H54 (cell line): ENCODE measurements around the gene IGDCC3.

Experiments
- DNase-seq: peaks from one replicate; pipeline ENCODE4 v3.0.0; 2011; ENCODE audit warnings: low spot score, mixed read lengths; ENCODE audit not compliant: insufficient read length
- FAIRE-seq: peaks from 3 replicates; lab custom pipeline; 2011; peaks lifted over from hg19 to GRCh38; lab: Jason Lieb, UNC
- POLR2A ChIP-seq: IDR thresholded peaks from 2 replicates; pipeline ENCODE4 v1.6.1; 2011; ENCODE audit warnings: low read depth, mild to moderate bottlenecking, low read length

IGDCC3 gene

DNA sequence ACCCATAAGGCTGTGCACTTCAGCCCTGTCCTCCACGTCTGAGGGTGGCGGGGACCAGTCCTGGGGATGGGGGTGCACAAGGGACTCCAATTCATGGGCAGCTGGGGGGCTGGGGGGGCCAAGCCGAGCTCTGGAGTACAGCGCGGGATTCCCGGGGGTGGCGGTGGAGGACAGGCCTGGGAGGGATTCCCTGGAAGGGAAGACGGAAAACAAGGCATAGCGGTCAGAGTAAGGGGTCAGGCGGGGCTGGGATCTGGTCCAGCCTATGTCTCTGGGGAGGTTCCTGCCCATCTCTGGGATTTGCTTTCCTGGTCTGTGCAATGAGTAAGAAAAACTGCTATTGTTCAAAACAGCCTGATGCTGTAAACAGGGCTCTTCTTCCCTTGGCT lies 8.1 kb upstream of the IGDCC3 start:
- FAIRE-seq, result no peak
- no peak for TF ChIP-seq POLR2A
- DNase-seq, result no peak

- no peak for FAIRE-seq
- peak; percentile 77 for DNase-seq
- TF ChIP-seq POLR2A, result 0 out of 2 replicates have a peak, but pooled peaks have one; percentile 10
Measured at GRCh38 chr15:65384895-65385869, 7.4 kb upstream of the IGDCC3 start.

GRCh38 chr15:65384505-65384894 lies 6.7 kb upstream of the IGDCC3 start:
- TF ChIP-seq POLR2A, result no peak
- DNase-seq (no peak), FAIRE-seq (no peak)

- DNase-seq, result no peak
- no peak for FAIRE-seq
- TF ChIP-seq POLR2A, result no peak
Measured at GRCh38 chr15:65383991-65384390, 6.2 kb upstream of the IGDCC3 start.

DNA sequence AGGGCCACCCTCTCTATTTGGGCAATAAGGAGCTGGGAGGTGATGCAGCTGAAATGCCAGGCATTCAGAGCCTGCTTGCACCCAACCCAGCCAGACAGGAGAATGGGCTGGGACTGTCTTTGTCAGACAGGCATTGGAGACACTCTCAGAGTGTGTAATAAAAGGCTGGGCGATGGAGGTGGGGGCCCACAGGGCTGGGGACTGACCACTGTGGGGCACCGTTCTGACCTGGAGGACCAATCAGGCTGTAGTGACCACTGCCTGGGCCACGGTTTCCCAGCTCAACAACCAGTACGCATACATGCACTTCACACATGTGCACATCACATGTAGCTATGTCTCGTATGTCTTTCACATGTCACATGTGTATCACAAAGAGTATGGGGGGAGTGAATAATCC lies 5.7 kb upstream of the IGDCC3 start:
- DNase-seq (no peak), FAIRE-seq (no peak)
- no peak for TF ChIP-seq POLR2A

DNA sequence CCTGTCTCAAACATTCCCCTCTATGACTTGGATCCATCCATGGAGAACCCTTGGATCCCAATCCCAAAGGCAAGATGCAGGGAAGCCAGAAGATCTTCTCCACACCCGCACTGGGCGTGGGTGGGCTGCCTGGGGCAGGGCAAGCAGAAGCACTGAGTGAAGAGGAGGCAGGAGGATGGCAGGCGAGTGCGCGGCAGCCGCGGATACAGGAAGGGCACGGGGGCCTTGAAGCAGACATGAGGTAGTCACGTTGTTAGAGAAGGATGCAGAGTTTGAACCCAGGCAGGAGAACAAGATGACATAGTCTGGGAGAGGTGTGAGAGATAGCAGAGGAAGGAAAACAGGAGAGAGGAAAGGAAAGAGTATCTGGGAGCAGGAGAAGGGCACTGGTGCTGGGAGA lies 5.1 kb upstream of the IGDCC3 start:
- no peak for TF ChIP-seq POLR2A
- FAIRE-seq (no peak), DNase-seq (no peak)

GRCh38 chr15:65382146-65382491 lies 4.3 kb upstream of the IGDCC3 start:
- DNase-seq, result no peak
- FAIRE-seq, result no peak
- TF ChIP-seq POLR2A, result no peak

GRCh38 chr15:65381445-65382145 lies 3.8 kb upstream of the IGDCC3 start:
- no peak for TF ChIP-seq POLR2A
- FAIRE-seq (no peak), DNase-seq (no peak)

DNA sequence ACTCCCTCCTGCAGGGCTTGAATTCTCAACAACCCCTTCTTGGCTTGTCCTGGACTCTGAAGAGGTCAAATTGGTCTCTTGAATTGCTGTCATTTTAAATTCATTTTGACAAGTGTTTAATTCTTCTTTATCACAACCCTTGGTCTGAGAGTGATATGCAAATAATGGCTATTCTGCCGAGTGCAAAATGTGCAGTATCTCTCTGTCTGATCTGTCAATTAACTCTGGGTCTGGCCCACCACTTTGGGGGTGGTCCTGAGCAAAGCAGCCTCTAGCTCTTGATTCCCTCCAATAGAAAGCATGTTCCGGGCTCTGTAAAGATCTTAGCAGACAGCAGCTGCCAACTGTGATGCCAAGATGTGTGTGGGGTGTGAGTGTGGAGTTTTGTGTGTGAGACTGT lies 2.2 kb upstream of the IGDCC3 start:
- FAIRE-seq, result no peak
- DNase-seq, result no peak
- TF ChIP-seq POLR2A, result no peak

DNA sequence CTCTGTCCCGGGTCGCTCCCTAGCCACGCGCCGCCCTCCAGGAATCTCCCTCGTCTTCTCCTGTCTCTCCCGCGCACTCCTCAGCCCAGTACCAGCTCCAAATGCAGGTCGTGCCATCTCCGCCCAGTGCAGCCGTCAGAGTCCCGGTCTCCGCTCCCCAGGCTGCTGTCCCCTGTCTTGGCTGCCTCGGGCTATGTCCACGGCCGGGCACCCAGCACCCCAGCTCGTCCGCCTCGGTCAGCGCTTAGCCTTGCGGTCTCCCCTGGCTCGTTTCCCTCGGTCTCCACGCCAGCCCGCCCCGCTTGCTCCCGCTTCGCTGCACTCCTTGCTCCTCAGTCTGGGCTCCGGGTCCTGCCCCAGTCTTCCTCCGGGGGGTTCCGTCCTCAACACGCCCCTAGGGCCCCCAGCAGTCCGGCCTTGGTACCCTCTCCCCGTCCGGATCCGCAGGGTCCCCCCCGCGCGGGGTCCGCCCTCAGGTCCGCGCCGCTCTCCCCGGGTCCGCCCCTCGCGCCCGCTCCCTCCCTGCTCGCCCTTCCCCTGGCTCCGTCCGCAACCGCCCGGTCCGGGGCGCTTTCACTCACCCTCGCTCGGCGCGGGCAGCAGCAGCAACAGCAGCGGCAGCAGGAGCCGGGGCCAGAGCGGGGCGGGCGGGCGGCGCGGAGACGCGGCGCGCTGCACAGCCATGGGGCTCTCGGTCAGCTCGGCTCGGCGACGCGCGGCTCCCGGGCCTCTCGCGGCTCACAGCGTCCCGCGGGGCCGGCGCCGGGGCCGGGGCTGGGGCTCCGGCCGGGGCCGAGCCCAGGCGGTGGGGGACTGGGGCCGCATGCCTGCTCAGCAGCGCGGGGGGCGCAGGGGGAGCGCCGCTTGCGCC lies 462 bp downstream of the IGDCC3 start:
- TF ChIP-seq POLR2A, result no peak
- no peak for DNase-seq
- FAIRE-seq, result no peak

DNA sequence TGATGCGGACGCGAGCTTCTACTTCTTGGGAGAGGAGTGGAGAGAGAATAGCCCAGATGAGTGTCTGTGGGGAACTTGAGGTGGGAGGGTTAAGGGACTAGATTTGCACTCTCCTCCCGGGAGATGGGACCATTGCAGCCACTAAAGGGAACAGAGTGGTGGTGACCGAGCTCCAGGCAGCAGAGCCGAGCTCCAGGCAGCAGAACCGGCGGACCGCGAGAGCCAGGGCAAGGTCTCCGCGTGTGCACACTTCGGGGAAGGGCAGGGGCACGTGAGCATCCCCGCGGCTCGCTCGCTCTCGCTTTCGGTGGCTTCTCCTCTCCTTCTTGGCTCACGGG lies 1.1 kb downstream of the IGDCC3 start:
- FAIRE-seq (no peak), DNase-seq (no peak)
- TF ChIP-seq POLR2A, result no peak

DNA sequence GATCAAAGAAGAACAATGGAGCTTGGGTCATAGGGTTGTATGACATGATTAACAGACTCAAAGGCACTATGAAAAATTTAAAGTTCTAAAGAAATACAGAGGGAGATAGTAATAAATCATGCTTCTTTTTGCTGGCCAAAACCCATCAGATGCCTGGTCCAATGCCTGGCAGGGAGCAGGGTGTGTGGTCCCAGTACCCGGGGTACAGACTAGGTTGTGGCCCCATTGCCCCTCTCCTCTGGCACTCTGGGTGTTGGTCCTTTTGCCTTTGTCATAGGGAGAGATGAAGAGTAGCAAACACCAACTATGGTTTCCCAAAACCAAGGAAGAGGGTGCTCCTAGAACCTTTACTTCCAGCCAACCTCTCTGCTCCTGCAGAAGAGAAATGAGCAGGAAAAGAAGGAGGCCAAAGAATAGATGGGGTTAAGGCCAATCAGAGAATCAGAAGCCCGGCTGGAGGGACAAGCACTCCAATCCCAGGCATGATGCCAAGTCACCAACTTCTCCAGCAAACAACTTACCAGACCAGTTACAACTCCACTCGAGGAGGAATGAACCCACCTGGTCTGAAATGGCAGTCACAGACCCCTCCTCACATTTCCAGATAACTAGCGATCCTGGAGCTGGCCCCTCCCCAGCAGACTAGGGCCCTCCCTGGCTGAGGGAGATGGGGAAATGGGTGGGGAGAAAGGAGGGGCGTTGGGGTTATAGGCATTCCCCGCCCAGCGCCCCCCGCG lies 1.8 kb downstream of the IGDCC3 start:
- no peak for TF ChIP-seq POLR2A
- DNase-seq, result no peak
- no peak for FAIRE-seq

DNA sequence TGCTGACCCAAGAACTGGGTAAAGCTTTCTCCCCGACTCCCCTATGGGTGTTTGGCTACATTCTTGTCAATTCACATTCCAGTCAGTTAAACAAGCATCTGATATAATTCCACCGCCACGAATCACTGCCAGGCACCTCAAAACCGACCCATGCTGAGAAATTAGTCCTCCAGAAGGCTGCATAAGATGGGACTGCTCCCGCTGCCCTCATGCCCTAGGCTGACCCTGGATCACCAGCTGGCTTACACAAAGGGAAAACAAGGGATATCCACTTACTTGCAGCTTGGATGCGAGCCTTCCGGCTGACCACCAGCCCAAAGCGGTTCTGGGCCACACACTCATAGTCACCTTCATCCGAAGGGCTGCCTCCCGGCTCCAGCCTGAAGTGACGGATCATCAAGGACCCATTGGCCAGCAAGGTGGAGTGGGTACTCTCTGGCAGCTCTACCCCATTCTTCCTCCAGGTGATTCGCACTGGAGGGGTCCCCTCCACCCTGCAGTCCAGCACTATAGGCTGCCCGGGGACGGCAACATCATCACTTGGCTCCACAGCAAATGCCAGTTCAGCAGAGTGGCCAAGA lies 2.9 kb downstream of the IGDCC3 start:
- no peak for FAIRE-seq

More for the DNA sequence above, 2.9 kb downstream of the IGDCC3 start:
- TF ChIP-seq POLR2A, result no peak
- DNase-seq, result no peak
